ENCODE results near the gene MPC2.

Gene MPC2

GRCh38 chr1:167926486-167926997 is 10.3 kb downstream of the MPC2 start:
- Histone ChIP-seq H3K9ac (ENCODE audit: low read depth, low read length) (no peak overlapping the region), H3K4me2 (ENCODE audit: insufficient read depth, low read length) (no peak overlapping the region), H3K79me2 (ENCODE audit: insufficient read depth, low read length) (peaks cover 46% of the 10 kb centered on the region), H3K36me3 (ENCODE audit: insufficient read depth, low read length) (no peaks in the 10 kb centered on the region), H2AFZ (ENCODE audit: low read depth, low read length) (no peak overlapping the region), H3K27me3 (ENCODE audit: insufficient read depth, low read length, poor library complexity) (no peaks in the 10 kb centered on the region), H3K27ac (ENCODE audit: low read length) (no peak overlapping the region), H4K20me1 (ENCODE audit: insufficient read depth, low read length) (no peaks in the 10 kb centered on the region), H3K9me3 (ENCODE audit: insufficient read depth, low read length, severe bottlenecking) (no peaks in the 10 kb centered on the region), H3K4me3 (ENCODE audit: low read depth in 1 of 2, low read length in 2 of 2) (no peak overlapping the region), H3K4me1 (ENCODE audit: insufficient read depth, low read length) (no peaks in the 10 kb centered on the region)
- no peak for TF ChIP-seq CTCF (IDR thresholded peaks at IDR 0.05; ENCODE audit: borderline replicate concordance, extremely low read depth, low read length, poor library complexity, severe bottlenecking)
- no peak for TF ChIP-seq EZH2 (IDR thresholded peaks at IDR 0.05; ENCODE audit: borderline replicate concordance, low read depth, low read length, severe bottlenecking)
- DNase-seq, result no peak
- no peak for ATAC-seq (ENCODE audit: insufficient read depth, low read depth)

GRCh38 chr1:167924543-167925231 is 12.2 kb downstream of the MPC2 start:
- TF ChIP-seq CTCF (IDR thresholded peaks at IDR 0.05; ENCODE audit: borderline replicate concordance, extremely low read depth, low read length, poor library complexity, severe bottlenecking) (no peak), EZH2 (IDR thresholded peaks at IDR 0.05; ENCODE audit: borderline replicate concordance, low read depth, low read length, severe bottlenecking) (no peak)
- no peak overlapping the region for H3K4me2 ChIP-seq (ENCODE audit: insufficient read depth, low read length)
- no peak overlapping the region for H3K9ac ChIP-seq (ENCODE audit: low read depth, low read length)
- no peaks in the 10 kb centered on the region for H4K20me1 ChIP-seq (ENCODE audit: insufficient read depth, low read length)
- H3K36me3 ChIP-seq (ENCODE audit: insufficient read depth, low read length), result no peaks in the 10 kb centered on the region
- H3K27me3 ChIP-seq (ENCODE audit: insufficient read depth, low read length, poor library complexity), result no peaks in the 10 kb centered on the region
- H3K79me2 ChIP-seq (ENCODE audit: insufficient read depth, low read length), result peaks cover 33% of the 10 kb centered on the region
- no peak overlapping the region for H3K27ac ChIP-seq (ENCODE audit: low read length)
- DNase-seq (no peak), ATAC-seq (ENCODE audit: insufficient read depth, low read depth) (no peak)
- H3K9me3 ChIP-seq (ENCODE audit: insufficient read depth, low read length, severe bottlenecking), result no peaks in the 10 kb centered on the region
- no peaks in the 10 kb centered on the region for H3K4me1 ChIP-seq (ENCODE audit: insufficient read depth, low read length)
- H3K4me3 ChIP-seq (ENCODE audit: low read depth in 1 of 2, low read length in 2 of 2), result no peak overlapping the region
- no peak overlapping the region for H2AFZ ChIP-seq (ENCODE audit: low read depth, low read length)

- H3K9ac ChIP-seq (ENCODE audit: low read depth, low read length), result no peak overlapping the region
- no peaks in the 10 kb centered on the region for H3K36me3 ChIP-seq (ENCODE audit: insufficient read depth, low read length)
- DNase-seq (no peak), ATAC-seq (ENCODE audit: insufficient read depth, low read depth) (no peak)
- H3K9me3 ChIP-seq (ENCODE audit: insufficient read depth, low read length, severe bottlenecking), result no peaks in the 10 kb centered on the region
- no peaks in the 10 kb centered on the region for H3K4me1 ChIP-seq (ENCODE audit: insufficient read depth, low read length)
- no peak overlapping the region for H3K4me2 ChIP-seq (ENCODE audit: insufficient read depth, low read length)
- H3K79me2 ChIP-seq (ENCODE audit: insufficient read depth, low read length), result peaks cover 29% of the 10 kb centered on the region
- H3K27ac ChIP-seq (ENCODE audit: low read length), result no peak overlapping the region
- no peak for TF ChIP-seq CTCF (IDR thresholded peaks at IDR 0.05; ENCODE audit: borderline replicate concordance, extremely low read depth, low read length, poor library complexity, severe bottlenecking)
- no peak for TF ChIP-seq EZH2 (IDR thresholded peaks at IDR 0.05; ENCODE audit: borderline replicate concordance, low read depth, low read length, severe bottlenecking)
- H3K4me3 ChIP-seq (ENCODE audit: low read depth in 1 of 2, low read length in 2 of 2), result no peak overlapping the region
- H4K20me1 ChIP-seq (ENCODE audit: insufficient read depth, low read length), result no peaks in the 10 kb centered on the region
- no peaks in the 10 kb centered on the region for H3K27me3 ChIP-seq (ENCODE audit: insufficient read depth, low read length, poor library complexity)
- H2AFZ ChIP-seq (ENCODE audit: low read depth, low read length), result no peak overlapping the region
Measured at GRCh38 chr1:167924102-167924501, 12.8 kb downstream of the MPC2 start.

All from DND-41 (cell line).